Epithelial cell of esophagus (primary cell): ENCODE measurements around the gene CTRB2.
"Not testable (repeated sequence)": the region's sequence is repeated elsewhere in the genome, so short reads cannot be mapped to it uniquely, and the experiment has no call there.

Experiments
- DNase-seq: peaks from one replicate; pipeline ENCODE4 v3.0.0; 2010; ENCODE audit warnings: low read depth
- H3K4me3 ChIP-seq: 2 replicates; pipeline ENCODE4 v1.5.1; 2011; ENCODE audit warnings: mild to moderate bottlenecking, low read length, control low read depth
- TF ChIP-seq, protein P1 (sequence below): IDR thresholded peaks from 2 replicates; pipeline ENCODE4 v1.5.1; 2011; ENCODE audit warnings: low read depth, mild to moderate bottlenecking, low read length, control low read depth, inconsistent platforms; ENCODE audit not compliant: insufficient read depth; ENCODE audit errors: missing control alignments

CTRB2 gene

GRCh38 chr16:75241412-75241811 is 34.5 kb upstream of the CTRB2 start:
- DNase-seq = no peak
- H3K4me3 ChIP-seq = no peak overlapping the region
- TF ChIP-seq, protein P1, sequence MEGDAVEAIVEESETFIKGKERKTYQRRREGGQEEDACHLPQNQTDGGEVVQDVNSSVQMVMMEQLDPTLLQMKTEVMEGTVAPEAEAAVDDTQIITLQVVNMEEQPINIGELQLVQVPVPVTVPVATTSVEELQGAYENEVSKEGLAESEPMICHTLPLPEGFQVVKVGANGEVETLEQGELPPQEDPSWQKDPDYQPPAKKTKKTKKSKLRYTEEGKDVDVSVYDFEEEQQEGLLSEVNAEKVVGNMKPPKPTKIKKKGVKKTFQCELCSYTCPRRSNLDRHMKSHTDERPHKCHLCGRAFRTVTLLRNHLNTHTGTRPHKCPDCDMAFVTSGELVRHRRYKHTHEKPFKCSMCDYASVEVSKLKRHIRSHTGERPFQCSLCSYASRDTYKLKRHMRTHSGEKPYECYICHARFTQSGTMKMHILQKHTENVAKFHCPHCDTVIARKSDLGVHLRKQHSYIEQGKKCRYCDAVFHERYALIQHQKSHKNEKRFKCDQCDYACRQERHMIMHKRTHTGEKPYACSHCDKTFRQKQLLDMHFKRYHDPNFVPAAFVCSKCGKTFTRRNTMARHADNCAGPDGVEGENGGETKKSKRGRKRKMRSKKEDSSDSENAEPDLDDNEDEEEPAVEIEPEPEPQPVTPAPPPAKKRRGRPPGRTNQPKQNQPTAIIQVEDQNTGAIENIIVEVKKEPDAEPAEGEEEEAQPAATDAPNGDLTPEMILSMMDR = no peak

- H3K4me3 ChIP-seq, DNase-seq: not testable (repeated sequence)
These were observed 33.7 kb upstream of the CTRB2 start for GRCh38 chr16:75240633-75241032.

- H3K4me3 ChIP-seq = no peak overlapping the region
- DNase-seq = no peak
- TF ChIP-seq, protein P1 = no peak
These were observed 32.7 kb upstream of the CTRB2 start for GRCh38 chr16:75239542-75240122.

- H3K4me3 ChIP-seq = no peak overlapping the region
- no peak for DNase-seq
- TF ChIP-seq, protein P1 = peak; percentile 28
These were observed 32.0 kb upstream of the CTRB2 start for GRCh38 chr16:75238853-75239541.

DNA sequence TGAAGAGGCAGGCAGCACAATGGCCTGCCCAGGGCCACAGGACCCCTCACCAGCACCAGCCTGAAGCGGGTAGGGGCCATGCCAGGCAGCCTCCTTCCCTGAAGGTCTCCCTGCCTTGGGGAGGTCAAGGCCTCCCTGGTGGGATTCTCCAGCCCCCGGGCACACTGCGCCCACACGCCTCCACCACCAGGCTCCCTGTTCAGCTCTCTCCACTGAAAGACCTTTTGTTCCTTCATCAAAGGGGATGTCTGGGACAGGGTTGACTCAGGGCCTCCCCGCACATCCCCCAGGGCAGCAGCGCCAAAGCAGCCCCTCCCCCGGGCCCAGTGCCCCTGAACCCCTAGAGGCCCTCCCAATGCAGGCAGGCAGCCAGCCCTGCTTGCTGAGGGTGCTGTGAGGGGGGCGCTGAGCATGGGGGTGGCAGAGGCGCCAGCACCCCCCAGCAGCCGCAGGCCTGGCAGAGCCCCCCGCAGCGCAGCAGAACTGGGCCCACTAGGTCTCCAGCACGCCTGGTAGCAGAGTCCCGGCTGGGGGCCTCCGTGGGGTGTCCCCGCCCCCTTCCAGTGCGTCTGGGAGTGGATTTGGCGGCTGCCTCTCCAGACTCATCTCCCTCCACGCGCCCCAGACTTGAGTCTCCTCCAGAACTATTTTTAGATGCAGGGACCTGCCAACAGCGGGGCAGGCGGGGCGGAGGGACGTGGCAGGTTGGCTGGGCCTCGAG is 31.3 kb upstream of the CTRB2 start:
- H3K4me3 ChIP-seq = no peak overlapping the region
- TF ChIP-seq, protein P1 = no peak
- DNase-seq = no peak

- DNase-seq = no peak
- TF ChIP-seq, protein P1 = no peak
- H3K4me3 ChIP-seq = no peak overlapping the region
These were observed 30.6 kb upstream of the CTRB2 start for GRCh38 chr16:75237398-75238131.
